Activated CD8-positive, alpha-beta T cell treated with anti-CD3 and anti-CD28 coated beads for 36 hours (primary cell): Measurements from ENCODE around the gene GLTPD2. TPM values are rescaled to one million over a fixed set of nuclear protein-coding genes. Genes with fewer than 3 reads are reported as not detected.
A peak's percentile ranks its signal among the peaks of the same experiment; 100 is the strongest.

ENCODE experiments used
- ATAC-seq: fragments of 200-7000 bp; cut with Tn5 transposase; one replicate; pipeline ENCODE4 v1.10.0; 2021; ENCODE audit warnings: mild to moderate bottlenecking, moderate library complexity
- CTCF ChIA-PET: fragments of 350-600 bp; sonication (Branson Sonifier 250); formaldehyde crosslinking; loops from one replicate; lab custom pipeline; 2021; ENCODE audit warnings: antibody characterized with exemption; lab: Charles Lee
- POLR2A ChIA-PET: fragments of 350-600 bp; sonication (Branson Sonifier 250); formaldehyde crosslinking; loops from one replicate; lab custom pipeline; 2021; ENCODE audit warnings: antibody characterized with exemption; lab: Charles Lee
- DNase-seq: peaks from one replicate; pipeline ENCODE4 v3.0.0-alpha.2; 2020
- H3K27ac Mint-ChIP-seq: one replicate; pipeline ENCODE4 v1.8.0; 2021; ENCODE audit warnings: mild to moderate bottlenecking, mixed read lengths
- H3K27me3 Mint-ChIP-seq: one replicate; pipeline ENCODE4 v1.8.0; 2021; ENCODE audit warnings: mixed read lengths
- H3K36me3 Mint-ChIP-seq: one replicate; pipeline ENCODE4 v1.8.0; 2021; ENCODE audit warnings: low read depth, mixed read lengths
- H3K4me1 Mint-ChIP-seq: one replicate; pipeline ENCODE4 v1.8.0; 2021; ENCODE audit warnings: low read depth, mixed read lengths
- H3K4me3 Mint-ChIP-seq: one replicate; pipeline ENCODE4 v1.8.0; 2021; ENCODE audit warnings: mild to moderate bottlenecking, moderate library complexity, mixed read lengths
- H3K9me3 Mint-ChIP-seq: one replicate; pipeline ENCODE4 v1.8.0; 2021; ENCODE audit warnings: mixed read lengths
- intact Hi-C: fragments of 100-400 bp; cut with micrococcal nuclease; formaldehyde crosslinking; loops from one replicate; pipeline ENCODE4 v1.10.0; 2022
- total RNA-seq, 2 experiments: library from RNA; stranded (reverse); gene quantifications; one replicate each; pipeline ENCODE4 v1.2.3, GENCODE V29; 2021
- TF ChIP-seq, protein P1 (sequence below): fragments of 200-600 bp; IDR thresholded peaks from one replicate; pipeline ENCODE4 v1.8.0; 2022; ENCODE audit warnings: antibody characterized with exemption, mild to moderate bottlenecking

The GLTPD2 gene
- total RNA-seq, 2 experiments from 2014 or later = not detected

DNA sequence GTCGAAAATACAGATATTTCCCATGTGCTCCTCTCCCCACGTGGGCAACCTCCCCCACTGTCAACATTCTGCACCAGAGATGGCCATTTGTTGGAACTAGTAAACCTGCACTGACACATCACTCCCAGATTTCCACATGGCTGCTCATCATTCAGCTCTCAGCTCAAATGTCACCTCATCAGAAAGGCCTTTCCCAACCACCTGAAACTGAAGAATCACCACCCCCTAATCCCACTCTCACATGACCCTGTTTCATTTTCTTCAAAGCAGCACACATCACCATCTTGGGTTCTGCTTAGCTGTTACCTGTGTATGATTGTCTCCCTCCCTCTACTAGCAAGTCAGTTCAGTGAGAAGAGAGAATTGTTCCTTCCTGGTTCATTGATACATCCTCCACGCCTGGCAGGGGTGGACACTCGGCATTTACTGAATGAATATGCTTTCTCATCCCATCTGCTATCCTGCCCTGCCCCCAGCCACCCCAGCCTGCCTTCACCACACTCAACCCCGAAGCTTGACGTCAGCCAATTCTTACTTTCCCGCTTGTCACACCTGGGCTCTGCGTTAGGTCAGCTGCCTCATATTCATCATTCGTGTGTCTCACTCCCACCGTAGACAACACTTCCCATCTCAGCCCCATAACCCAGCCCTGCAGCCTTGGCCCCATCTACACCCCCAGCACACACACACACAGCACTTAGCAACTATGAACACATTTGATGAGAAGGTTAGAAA, 11.9 kb downstream of the GLTPD2 start:
- TF ChIP-seq, protein P1, sequence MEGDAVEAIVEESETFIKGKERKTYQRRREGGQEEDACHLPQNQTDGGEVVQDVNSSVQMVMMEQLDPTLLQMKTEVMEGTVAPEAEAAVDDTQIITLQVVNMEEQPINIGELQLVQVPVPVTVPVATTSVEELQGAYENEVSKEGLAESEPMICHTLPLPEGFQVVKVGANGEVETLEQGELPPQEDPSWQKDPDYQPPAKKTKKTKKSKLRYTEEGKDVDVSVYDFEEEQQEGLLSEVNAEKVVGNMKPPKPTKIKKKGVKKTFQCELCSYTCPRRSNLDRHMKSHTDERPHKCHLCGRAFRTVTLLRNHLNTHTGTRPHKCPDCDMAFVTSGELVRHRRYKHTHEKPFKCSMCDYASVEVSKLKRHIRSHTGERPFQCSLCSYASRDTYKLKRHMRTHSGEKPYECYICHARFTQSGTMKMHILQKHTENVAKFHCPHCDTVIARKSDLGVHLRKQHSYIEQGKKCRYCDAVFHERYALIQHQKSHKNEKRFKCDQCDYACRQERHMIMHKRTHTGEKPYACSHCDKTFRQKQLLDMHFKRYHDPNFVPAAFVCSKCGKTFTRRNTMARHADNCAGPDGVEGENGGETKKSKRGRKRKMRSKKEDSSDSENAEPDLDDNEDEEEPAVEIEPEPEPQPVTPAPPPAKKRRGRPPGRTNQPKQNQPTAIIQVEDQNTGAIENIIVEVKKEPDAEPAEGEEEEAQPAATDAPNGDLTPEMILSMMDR = no peak
- POLR2A ChIA-PET = interaction anchor here (2.1 kb wide), 1 partner anchor 11 kb away, joined by 7 read pairs; the partner anchor contains the start of gene GLTPD2
- no peak for ATAC-seq
- Mint-ChIP-seq H3K36me3 (peaks cover 11% of the 10 kb centered on the region), H3K27ac (peak overlapping the region; percentile 31), H3K9me3 (no peaks in the 10 kb centered on the region), H3K27me3 (no peaks in the 10 kb centered on the region), H3K4me3 (no peak overlapping the region), H3K4me1 (peaks cover 17% of the 10 kb centered on the region)
- DNase-seq = peak; percentile 21
- CTCF ChIA-PET = interaction anchor here (0.9 kb wide), 1 partner anchor 11 kb away, joined by 3 read pairs; no protein-coding TSS in a partner anchor
- intact Hi-C loops = no loop called here

DNA sequence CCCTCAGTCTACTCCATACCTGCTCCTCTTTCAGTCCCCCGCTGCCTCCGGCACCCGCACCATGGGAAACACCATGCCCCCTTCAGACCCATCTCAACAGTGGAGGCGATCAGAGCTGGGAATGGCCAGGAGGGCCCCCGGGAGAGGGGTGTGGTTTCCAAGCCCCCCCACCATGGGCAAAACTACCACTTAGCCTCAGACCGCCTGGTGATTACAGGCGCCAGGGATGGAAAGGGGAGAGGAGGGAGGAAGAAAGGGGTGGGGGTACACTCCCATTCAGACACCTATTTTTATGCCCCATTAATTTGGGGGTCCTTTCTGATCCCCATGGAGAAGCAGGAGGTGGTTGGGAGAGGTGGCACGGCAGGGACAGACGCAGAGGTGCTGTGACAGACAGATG, 13.5 kb downstream of the GLTPD2 start, which contains the start of gene C17orf114:
Gene C17orf114, minus strand, starts transcription at position 101 of the 400 bp plus-strand sequence.
- Mint-ChIP-seq H3K36me3 (peaks cover 8% of the 10 kb centered on the region), H3K27me3 (no peaks in the 10 kb centered on the region), H3K9me3 (no peaks in the 10 kb centered on the region), H3K27ac (no peak within 1 kb of the TSS), H3K4me1 (peaks cover 13% of the 10 kb centered on the region), H3K4me3 (no peak within 1 kb of the TSS)
- TF ChIP-seq, protein P1 = no peak
- CTCF ChIA-PET = no interaction called here
- intact Hi-C loops = no loop called here
- DNase-seq (no peak), ATAC-seq (no peak)
- POLR2A ChIA-PET = no interaction called here

DNA sequence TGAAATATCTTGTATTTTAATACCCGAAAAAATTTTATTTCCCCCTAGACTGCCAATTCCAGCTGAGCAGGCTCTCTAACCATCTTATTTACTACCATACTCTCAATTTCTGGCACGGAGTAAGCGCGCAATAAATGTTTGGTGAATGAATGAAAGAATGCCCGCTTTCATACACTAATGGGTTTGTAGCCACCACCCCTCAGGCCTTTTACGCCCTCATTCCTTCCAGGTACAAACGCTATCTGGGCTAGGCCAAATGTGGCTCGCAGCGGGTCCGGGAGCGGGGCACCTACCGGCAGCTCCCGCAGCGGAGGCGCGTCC, 17.7 kb downstream of the GLTPD2 start:
- no peak for ATAC-seq
- TF ChIP-seq, protein P1 = no peak
- intact Hi-C loops = no loop called here
- peak overlapping the region; percentile 64 for H3K4me3 Mint-ChIP-seq
- H3K27me3 Mint-ChIP-seq = no peaks in the 10 kb centered on the region
- peaks cover 14% of the 10 kb centered on the region for H3K4me1 Mint-ChIP-seq
- peak; percentile 29 for DNase-seq
- ChIA-PET POLR2A (interaction anchor here (0.6 to 2.2 kb wide), 5 partner anchors 9 to 555 kb away, joined by 3 to 8 read pairs (median 4); partner anchors contain the start of genes C17orf107, GLTPD2, RNF167 and SLC25A11), CTCF (interaction anchor here (0.8 to 3.7 kb wide), 3 partner anchors 10 to 239 kb away, joined by 3 to 15 read pairs (median 4); partner anchors contain the start of genes GLTPD2 and PSMB6)
- H3K27ac Mint-ChIP-seq = no peak overlapping the region
- peaks cover 3% of the 10 kb centered on the region for H3K36me3 Mint-ChIP-seq
- no peaks in the 10 kb centered on the region for H3K9me3 Mint-ChIP-seq

DNA sequence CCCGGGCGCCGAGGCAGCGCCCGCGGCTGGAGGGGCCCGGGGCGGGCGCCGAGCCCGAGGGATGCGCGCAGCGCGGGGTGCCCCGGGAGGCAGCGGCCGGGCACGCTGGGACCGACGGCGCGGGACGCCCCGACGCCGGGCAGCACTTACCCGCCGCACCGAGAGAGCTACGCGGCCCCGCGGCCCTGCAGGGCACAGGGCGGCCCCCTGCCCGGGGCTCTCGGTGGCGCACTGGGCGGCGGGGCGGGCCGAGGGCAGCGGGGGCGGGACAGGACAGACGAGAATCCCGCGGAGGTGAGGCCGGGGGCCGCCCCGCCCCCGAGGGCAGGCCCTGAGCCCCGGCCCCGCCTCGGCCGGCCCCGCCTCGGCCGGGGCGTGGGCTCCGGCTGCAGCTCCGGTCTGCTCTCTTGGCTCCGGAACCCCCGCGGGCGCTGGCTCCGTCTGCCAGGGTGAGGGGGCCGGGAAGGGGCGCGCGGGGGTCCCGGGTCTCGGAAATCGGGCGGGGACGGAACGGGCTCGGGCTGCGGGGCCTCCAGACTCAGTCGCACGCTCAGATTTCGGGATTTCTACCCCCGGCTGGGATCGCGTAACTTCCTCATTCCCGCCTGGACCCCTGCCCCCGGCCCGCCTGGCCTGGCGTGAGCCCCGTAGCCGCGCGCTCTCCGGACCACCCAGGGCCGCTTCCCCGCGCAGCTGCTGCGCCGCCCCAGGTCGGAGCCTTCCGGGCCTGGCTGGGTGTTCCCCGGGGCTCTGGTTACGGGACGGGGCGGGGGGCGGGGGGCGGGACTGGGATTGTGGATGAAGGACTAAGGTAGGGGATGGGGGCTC, 18.2 kb downstream of the GLTPD2 start, which contains the start of gene PLD2:
Gene PLD2, plus strand, starts transcription at position 376 of the 828 bp plus-strand sequence. CDS start 621 bp downstream, outside the sequence.
- POLR2A ChIA-PET = interaction anchor here (0.6 to 2.2 kb wide), 5 partner anchors 9 to 555 kb away, joined by 3 to 8 read pairs (median 4); partner anchors contain the start of genes C17orf107, GLTPD2, RNF167 and SLC25A11
- intact Hi-C loops = no loop called here

More for the DNA sequence above, 18.2 kb downstream of the GLTPD2 start, which contains the start of gene PLD2:
- Mint-ChIP-seq H3K27ac (no peak within 1 kb of the TSS), H3K27me3 (no peaks in the 10 kb centered on the region), H3K36me3 (peaks cover 3% of the 10 kb centered on the region), H3K4me1 (peaks cover 14% of the 10 kb centered on the region), H3K4me3 (peak within 1 kb of the TSS; percentile 69), H3K9me3 (no peaks in the 10 kb centered on the region)
- peak; percentile 99 for ATAC-seq
- DNase-seq = peak; percentile 92
- CTCF ChIA-PET = interaction anchor here (0.8 to 3.7 kb wide), 3 partner anchors 11 to 240 kb away, joined by 3 to 15 read pairs (median 4); partner anchors contain the start of genes GLTPD2 and PSMB6
- TF ChIP-seq, protein P1 = no peak
